Upper lobe of left lung (tissue), 4 donors: ENCODE data around the gene SEMA4A.

Source experiments
- POLR2A ChIP-seq, 4 donors: fragments of 450-650 bp; IDR thresholded peaks; one replicate each; pipeline ENCODE4 v1.5.1; 2016 to 2017; ENCODE audit warnings: antibody characterized with exemption in 4 of 4, mild to moderate bottlenecking in 2 of 4
- POLR2AphosphoS5 ChIP-seq, 2 donors: sonication (generic); formaldehyde crosslinking; IDR thresholded peaks; one replicate each; pipeline ENCODE4 v1.5.1; 2017; ENCODE audit warnings: antibody characterized with exemption in 2 of 2
- TF ChIP-seq, protein P1 (sequence below), 6 experiments: fragments of 450-650 bp in 4 of 6; fragments of 200-600 bp in 2 of 6; sonication (generic) in 2 of 6; IDR thresholded peaks; one replicate each; pipeline ENCODE4 v1.5.1; 2016 to 2019; ENCODE audit warnings: antibody characterized with exemption in 6 of 6

DNA sequence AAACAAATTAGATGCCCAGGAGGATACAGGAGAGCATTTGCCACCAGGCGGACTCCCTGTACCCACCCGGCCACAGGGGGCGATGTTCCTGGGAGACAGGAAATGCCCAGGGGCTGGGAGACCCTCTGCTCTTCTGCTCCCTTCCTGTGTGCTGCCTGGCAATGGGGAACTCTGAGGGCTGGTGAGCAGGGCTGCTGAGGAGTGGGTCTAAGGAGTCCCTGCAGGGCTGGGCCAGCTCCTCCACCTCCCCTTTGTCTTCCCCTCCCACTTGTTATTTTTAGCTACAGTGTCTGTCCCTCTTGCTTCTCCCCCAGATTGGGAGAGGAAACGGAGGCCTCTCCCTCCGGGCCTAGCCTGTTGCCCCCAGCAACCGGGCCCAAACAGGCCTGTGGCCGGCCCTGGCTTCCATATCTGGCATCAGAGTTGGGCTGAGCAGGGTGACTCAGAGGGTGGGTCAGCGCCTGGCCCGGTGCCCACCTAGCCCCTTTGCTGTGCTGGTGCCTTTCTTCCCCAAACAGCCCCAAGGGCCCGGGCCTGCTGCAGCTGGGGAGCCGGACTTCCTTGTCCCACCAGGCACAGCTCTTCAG lies 27.2 kb upstream of the SEMA4A start:
- TF ChIP-seq, protein P1, sequence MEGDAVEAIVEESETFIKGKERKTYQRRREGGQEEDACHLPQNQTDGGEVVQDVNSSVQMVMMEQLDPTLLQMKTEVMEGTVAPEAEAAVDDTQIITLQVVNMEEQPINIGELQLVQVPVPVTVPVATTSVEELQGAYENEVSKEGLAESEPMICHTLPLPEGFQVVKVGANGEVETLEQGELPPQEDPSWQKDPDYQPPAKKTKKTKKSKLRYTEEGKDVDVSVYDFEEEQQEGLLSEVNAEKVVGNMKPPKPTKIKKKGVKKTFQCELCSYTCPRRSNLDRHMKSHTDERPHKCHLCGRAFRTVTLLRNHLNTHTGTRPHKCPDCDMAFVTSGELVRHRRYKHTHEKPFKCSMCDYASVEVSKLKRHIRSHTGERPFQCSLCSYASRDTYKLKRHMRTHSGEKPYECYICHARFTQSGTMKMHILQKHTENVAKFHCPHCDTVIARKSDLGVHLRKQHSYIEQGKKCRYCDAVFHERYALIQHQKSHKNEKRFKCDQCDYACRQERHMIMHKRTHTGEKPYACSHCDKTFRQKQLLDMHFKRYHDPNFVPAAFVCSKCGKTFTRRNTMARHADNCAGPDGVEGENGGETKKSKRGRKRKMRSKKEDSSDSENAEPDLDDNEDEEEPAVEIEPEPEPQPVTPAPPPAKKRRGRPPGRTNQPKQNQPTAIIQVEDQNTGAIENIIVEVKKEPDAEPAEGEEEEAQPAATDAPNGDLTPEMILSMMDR (IDR thresholded peaks at IDR 0.05): peak in 3 of 6 experiments; percentile 24 to 34 (median 31)
- peak in 1 of 2 donors; percentile 63 for TF ChIP-seq POLR2AphosphoS5 (IDR thresholded peaks at IDR 0.05)
- TF ChIP-seq POLR2A (IDR thresholded peaks at IDR 0.05): peak in 2 of 4 donors; percentile 2 to 50
